ENCODE results near the gene ST6GALNAC3.
"Not testable (repeated sequence)": the region's sequence is repeated elsewhere in the genome, so short reads cannot be mapped to it uniquely, and the experiment has no call there.

The ST6GALNAC3 gene

GRCh38 chr1:76092812-76093211, 18.3 kb downstream of the ST6GALNAC3 start:
- no peak for TF ChIP-seq CTCF (IDR thresholded peaks at IDR 0.05; ENCODE audit: low read depth, low read length, missing control alignments)
- Histone ChIP-seq H3K4me3 (ENCODE audit: low read depth, low read length) (no peak overlapping the region), H3K27me3 (replicated peaks) (no peaks in the 10 kb centered on the region), H3K36me3 (replicated peaks) (no peaks in the 10 kb centered on the region), H3K27ac (no peak overlapping the region)
- no peak for DNase-seq
- in situ Hi-C loops (cut with HindIII; ENCODE audit: low pct_ligation_motif_present, low sequenced_read_pairs), result no loop called here

GRCh38 chr1:76093522-76094312, 19.2 kb downstream of the ST6GALNAC3 start:
- Histone ChIP-seq H3K27ac (no peak overlapping the region), H3K4me3 (ENCODE audit: low read depth, low read length) (no peak overlapping the region), H3K36me3 (replicated peaks) (no peaks in the 10 kb centered on the region), H3K27me3 (replicated peaks) (no peaks in the 10 kb centered on the region)
- no peak for DNase-seq
- TF ChIP-seq CTCF (IDR thresholded peaks at IDR 0.05; ENCODE audit: low read depth, low read length, missing control alignments), result no peak
- in situ Hi-C loops (cut with HindIII; ENCODE audit: low pct_ligation_motif_present, low sequenced_read_pairs), result no loop called here

- Histone ChIP-seq H3K4me3 (ENCODE audit: low read depth, low read length) (no peak overlapping the region), H3K27me3 (replicated peaks) (no peaks in the 10 kb centered on the region), H3K36me3 (replicated peaks) (no peaks in the 10 kb centered on the region), H3K27ac (no peak overlapping the region)
- no peak for TF ChIP-seq CTCF (IDR thresholded peaks at IDR 0.05; ENCODE audit: low read depth, low read length, missing control alignments)
- in situ Hi-C loops (cut with HindIII; ENCODE audit: low pct_ligation_motif_present, low sequenced_read_pairs), result no loop called here
- no peak for DNase-seq
Measured at GRCh38 chr1:76095802-76096201, 21.3 kb downstream of the ST6GALNAC3 start.

GRCh38 chr1:76097064-76097463, 22.5 kb downstream of the ST6GALNAC3 start:
- H3K27me3 ChIP-seq (replicated peaks); H3K36me3 ChIP-seq (replicated peaks); H3K4me3 ChIP-seq (ENCODE audit: low read depth, low read length); H3K27ac ChIP-seq; DNase-seq; in situ Hi-C loops (cut with HindIII; ENCODE audit: low pct_ligation_motif_present, low sequenced_read_pairs): not testable (repeated sequence)

GRCh38 chr1:76098845-76099244, 24.3 kb downstream of the ST6GALNAC3 start:
- in situ Hi-C loops (cut with HindIII; ENCODE audit: low pct_ligation_motif_present, low sequenced_read_pairs), result no loop called here
- Histone ChIP-seq H3K27ac (no peak overlapping the region), H3K36me3 (replicated peaks) (no peaks in the 10 kb centered on the region), H3K4me3 (ENCODE audit: low read depth, low read length) (no peak overlapping the region), H3K27me3 (replicated peaks) (no peaks in the 10 kb centered on the region)
- TF ChIP-seq CTCF (IDR thresholded peaks at IDR 0.05; ENCODE audit: low read depth, low read length, missing control alignments), result no peak
- DNase-seq, result no peak

- no peak for DNase-seq
- in situ Hi-C loops (cut with HindIII; ENCODE audit: low pct_ligation_motif_present, low sequenced_read_pairs), result no loop called here
- H3K4me3 ChIP-seq (ENCODE audit: low read depth, low read length), result no peak overlapping the region
- no peaks in the 10 kb centered on the region for H3K36me3 ChIP-seq (replicated peaks)
- no peak for TF ChIP-seq CTCF (IDR thresholded peaks at IDR 0.05; ENCODE audit: low read depth, low read length, missing control alignments)
- H3K27me3 ChIP-seq (replicated peaks), result no peaks in the 10 kb centered on the region
- no peak overlapping the region for H3K27ac ChIP-seq
Measured at GRCh38 chr1:76101548-76101947, 27.0 kb downstream of the ST6GALNAC3 start.
